GM12878 (cell line): Measurements from ENCODE around the gene ITGAD.

Experiments used
- FOXK2 ChIP-seq: fragments of 450-650 bp; IDR thresholded peaks from 2 replicates; pipeline ENCODE4 v1.6.1; 2017; ENCODE audit warnings: mild to moderate bottlenecking, moderate library complexity
- HDAC2 ChIP-seq: fragments of 200-600 bp; sonication (generic); IDR thresholded peaks from 2 replicates; pipeline ENCODE4 v1.6.1; 2017
- SREBF1 ChIP-seq: IDR thresholded peaks from 2 replicates; pipeline ENCODE4 v1.6.1; 2012; ENCODE audit warnings: mild to moderate bottlenecking, low read length
- TCF12 ChIP-seq: IDR thresholded peaks from 2 replicates; pipeline ENCODE4 v1.6.1; 2011; ENCODE audit warnings: low read depth, mild to moderate bottlenecking, low read length
- ZNF217 ChIP-seq: fragments of 450-650 bp; IDR thresholded peaks from 2 replicates; pipeline ENCODE4 v1.6.1; 2017; ENCODE audit warnings: antibody characterized with exemption, mild to moderate bottlenecking

GRCh38 chr16:31428279-31428597 lies 35.1 kb downstream of the ITGAD start, which contains the start of gene COX6A2:
- TF ChIP-seq HDAC2 = no peak
- TF ChIP-seq FOXK2 = no peak
- TF ChIP-seq SREBF1 = no peak
- TF ChIP-seq TCF12 = no peak
- no peak for TF ChIP-seq ZNF217
